Measurements from ENCODE around the gene SEMA5A.
A peak's percentile ranks its signal among the peaks of the same experiment; 100 is the strongest.

SEMA5A gene

GRCh38 chr5:9533096-9533495, 12.8 kb downstream of the SEMA5A start:
- FAIRE-seq (no peak), DNase-seq (ENCODE audit: insufficient read length) (no peak)
- TF ChIP-seq TAF1 (IDR thresholded peaks at IDR 0.05; ENCODE audit: borderline replicate concordance, low read depth, low read length), result no peak
- TF ChIP-seq POLR2A (IDR thresholded peaks at IDR 0.05; ENCODE audit: low read depth, low read length), result no peak
- TF ChIP-seq POLR2AphosphoS5 (IDR thresholded peaks at IDR 0.05; ENCODE audit: low read depth, low read length), result no peak

- FAIRE-seq (no peak), DNase-seq (ENCODE audit: insufficient read length) (no peak)
- no peak for TF ChIP-seq POLR2A (IDR thresholded peaks at IDR 0.05; ENCODE audit: low read depth, low read length)
- TF ChIP-seq TAF1 (IDR thresholded peaks at IDR 0.05; ENCODE audit: borderline replicate concordance, low read depth, low read length), result no peak
- no peak for TF ChIP-seq POLR2AphosphoS5 (IDR thresholded peaks at IDR 0.05; ENCODE audit: low read depth, low read length)
These were observed 16.4 kb downstream of the SEMA5A start for GRCh38 chr5:9529513-9529912.

GRCh38 chr5:9529041-9529480, 16.8 kb downstream of the SEMA5A start:
- FAIRE-seq, result peak; percentile 21
- no peak for DNase-seq (ENCODE audit: insufficient read length)
- TF ChIP-seq TAF1 (IDR thresholded peaks at IDR 0.05; ENCODE audit: borderline replicate concordance, low read depth, low read length) (no peak), POLR2A (IDR thresholded peaks at IDR 0.05; ENCODE audit: low read depth, low read length) (no peak), POLR2AphosphoS5 (IDR thresholded peaks at IDR 0.05; ENCODE audit: low read depth, low read length) (no peak)

DNA sequence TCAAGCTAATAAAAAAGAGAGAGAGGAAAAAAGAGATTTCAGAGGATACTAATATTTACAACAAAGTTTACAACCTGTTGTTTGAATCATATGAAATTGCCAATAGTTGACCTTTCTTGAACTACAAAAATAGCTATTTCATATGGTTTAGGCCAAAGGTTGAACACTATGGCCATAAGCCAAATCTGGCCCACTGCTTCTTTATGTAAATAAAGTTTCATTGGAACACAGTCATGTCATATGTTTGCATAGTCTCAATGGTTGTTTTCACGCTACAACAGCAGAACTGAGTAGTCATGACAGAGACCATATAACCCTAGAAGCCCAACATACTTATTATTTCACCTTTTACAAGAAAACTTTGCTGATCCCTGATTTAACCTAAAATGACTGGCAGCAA, 20.9 kb downstream of the SEMA5A start:
- no peak for FAIRE-seq
- TF ChIP-seq TAF1 (IDR thresholded peaks at IDR 0.05; ENCODE audit: borderline replicate concordance, low read depth, low read length), result no peak
- no peak for TF ChIP-seq POLR2A (IDR thresholded peaks at IDR 0.05; ENCODE audit: low read depth, low read length)
- no peak for TF ChIP-seq POLR2AphosphoS5 (IDR thresholded peaks at IDR 0.05; ENCODE audit: low read depth, low read length)
- DNase-seq (ENCODE audit: insufficient read length), result no peak

DNA sequence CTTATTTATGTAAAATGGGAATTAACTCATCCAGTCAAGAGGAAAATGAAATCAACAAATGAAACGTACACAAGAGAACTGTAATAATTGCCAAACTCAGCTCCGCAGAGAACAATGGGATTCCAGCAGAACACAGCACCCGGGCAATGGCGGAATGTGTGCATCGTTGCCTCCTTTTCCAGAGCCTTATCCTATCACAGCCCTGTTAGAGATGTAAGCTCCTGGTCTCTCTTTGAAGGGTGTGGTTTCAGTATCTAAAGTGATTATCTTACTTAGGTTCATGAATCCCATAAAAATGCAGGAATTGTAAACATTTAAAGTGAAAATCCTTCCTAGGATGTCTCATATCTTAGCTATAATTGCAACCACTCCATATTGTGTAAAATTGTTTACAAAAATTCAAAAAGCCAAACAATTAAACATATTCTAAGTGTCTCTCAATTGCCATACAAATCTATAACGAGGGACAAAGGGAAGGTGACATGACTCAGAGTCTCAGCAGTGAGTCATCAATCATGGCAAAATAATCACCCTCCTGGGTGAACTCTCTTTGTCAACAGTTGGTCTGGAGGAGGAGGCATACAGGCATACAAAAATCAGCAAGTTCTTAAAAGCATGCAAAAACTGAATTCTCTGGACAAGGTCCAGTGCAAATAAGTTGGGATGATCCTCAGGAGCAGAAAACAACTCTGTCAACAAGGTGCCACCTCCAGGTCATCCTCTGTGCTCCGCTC, 22.6 kb downstream of the SEMA5A start:
- DNase-seq (ENCODE audit: insufficient read length), result no peak
- TF ChIP-seq POLR2A (IDR thresholded peaks at IDR 0.05; ENCODE audit: low read depth, low read length) (no peak), POLR2AphosphoS5 (IDR thresholded peaks at IDR 0.05; ENCODE audit: low read depth, low read length) (no peak), TAF1 (IDR thresholded peaks at IDR 0.05; ENCODE audit: borderline replicate concordance, low read depth, low read length) (no peak)
- FAIRE-seq, result no peak

DNA sequence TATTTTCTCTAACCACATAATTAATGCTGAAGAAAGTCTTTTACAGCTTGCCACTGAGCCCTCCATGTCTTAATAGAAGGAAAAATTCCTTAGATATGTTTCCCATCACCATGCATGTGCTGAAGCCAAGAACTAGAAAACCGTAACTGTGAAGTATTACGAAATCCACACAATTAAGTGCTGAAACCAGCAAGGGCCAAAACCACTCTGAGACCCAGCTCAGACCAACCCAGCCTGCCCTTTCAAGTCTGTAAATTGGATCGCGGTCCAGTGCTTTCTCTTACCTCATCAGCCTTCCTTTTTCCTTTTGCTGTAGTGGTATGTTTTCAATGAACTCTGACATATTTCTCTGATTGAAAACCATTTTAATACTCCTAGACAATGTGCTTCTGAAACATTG, 26.3 kb downstream of the SEMA5A start:
- TF ChIP-seq POLR2A (IDR thresholded peaks at IDR 0.05; ENCODE audit: low read depth, low read length) (no peak), POLR2AphosphoS5 (IDR thresholded peaks at IDR 0.05; ENCODE audit: low read depth, low read length) (no peak), TAF1 (IDR thresholded peaks at IDR 0.05; ENCODE audit: borderline replicate concordance, low read depth, low read length) (no peak)
- no peak for FAIRE-seq

GRCh38 chr5:9516591-9516990, 29.3 kb downstream of the SEMA5A start:
- DNase-seq (ENCODE audit: insufficient read length) (no peak), FAIRE-seq (no peak)
- TF ChIP-seq POLR2AphosphoS5 (IDR thresholded peaks at IDR 0.05; ENCODE audit: low read depth, low read length) (no peak), POLR2A (IDR thresholded peaks at IDR 0.05; ENCODE audit: low read depth, low read length) (no peak), TAF1 (IDR thresholded peaks at IDR 0.05; ENCODE audit: borderline replicate concordance, low read depth, low read length) (no peak)

More for the DNA sequence above, 26.3 kb downstream of the SEMA5A start:
- DNase-seq (ENCODE audit: insufficient read length), result no peak

- DNase-seq (ENCODE audit: insufficient read length) (no peak), FAIRE-seq (no peak)
- TF ChIP-seq TAF1 (IDR thresholded peaks at IDR 0.05; ENCODE audit: borderline replicate concordance, low read depth, low read length), result no peak
- TF ChIP-seq POLR2AphosphoS5 (IDR thresholded peaks at IDR 0.05; ENCODE audit: low read depth, low read length), result no peak
- no peak for TF ChIP-seq POLR2A (IDR thresholded peaks at IDR 0.05; ENCODE audit: low read depth, low read length)
These were observed 30.4 kb downstream of the SEMA5A start for GRCh38 chr5:9515436-9515835.

GRCh38 chr5:9514968-9515367, 30.9 kb downstream of the SEMA5A start:
- DNase-seq (ENCODE audit: insufficient read length) (no peak), FAIRE-seq (no peak)
- no peak for TF ChIP-seq POLR2AphosphoS5 (IDR thresholded peaks at IDR 0.05; ENCODE audit: low read depth, low read length)
- no peak for TF ChIP-seq POLR2A (IDR thresholded peaks at IDR 0.05; ENCODE audit: low read depth, low read length)

- peak; percentile 56 for FAIRE-seq
- TF ChIP-seq POLR2AphosphoS5 (IDR thresholded peaks at IDR 0.05; ENCODE audit: low read depth, low read length), result no peak
- no peak for TF ChIP-seq POLR2A (IDR thresholded peaks at IDR 0.05; ENCODE audit: low read depth, low read length)
- no peak for TF ChIP-seq TAF1 (IDR thresholded peaks at IDR 0.05; ENCODE audit: borderline replicate concordance, low read depth, low read length)
- DNase-seq (ENCODE audit: insufficient read length), result no peak
These were observed 32.0 kb downstream of the SEMA5A start for GRCh38 chr5:9513827-9514226.

DNA sequence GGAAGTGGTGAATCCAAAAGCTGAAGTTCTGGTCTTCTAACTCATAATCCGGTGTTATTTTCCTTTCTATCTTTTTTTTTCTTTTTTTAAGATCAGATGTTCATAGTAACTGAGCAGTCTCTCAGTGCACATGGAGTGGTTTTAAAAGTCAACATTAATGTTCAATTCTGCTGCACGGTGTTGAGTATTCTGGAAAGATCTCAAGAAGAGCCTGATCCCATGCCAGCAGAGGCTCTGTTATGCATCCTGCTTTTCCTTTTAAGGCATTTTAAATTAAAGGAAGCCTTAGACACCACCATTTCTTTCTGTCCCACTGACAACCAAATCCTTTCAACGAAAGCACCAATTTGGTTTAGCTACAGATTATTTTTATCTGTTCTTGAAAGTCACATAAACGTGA, 33.4 kb downstream of the SEMA5A start:
- TF ChIP-seq POLR2A (IDR thresholded peaks at IDR 0.05; ENCODE audit: low read depth, low read length), result no peak
- TF ChIP-seq POLR2AphosphoS5 (IDR thresholded peaks at IDR 0.05; ENCODE audit: low read depth, low read length), result no peak
- no peak for TF ChIP-seq TAF1 (IDR thresholded peaks at IDR 0.05; ENCODE audit: borderline replicate concordance, low read depth, low read length)
- FAIRE-seq (no peak), DNase-seq (ENCODE audit: insufficient read length) (no peak)

DNA sequence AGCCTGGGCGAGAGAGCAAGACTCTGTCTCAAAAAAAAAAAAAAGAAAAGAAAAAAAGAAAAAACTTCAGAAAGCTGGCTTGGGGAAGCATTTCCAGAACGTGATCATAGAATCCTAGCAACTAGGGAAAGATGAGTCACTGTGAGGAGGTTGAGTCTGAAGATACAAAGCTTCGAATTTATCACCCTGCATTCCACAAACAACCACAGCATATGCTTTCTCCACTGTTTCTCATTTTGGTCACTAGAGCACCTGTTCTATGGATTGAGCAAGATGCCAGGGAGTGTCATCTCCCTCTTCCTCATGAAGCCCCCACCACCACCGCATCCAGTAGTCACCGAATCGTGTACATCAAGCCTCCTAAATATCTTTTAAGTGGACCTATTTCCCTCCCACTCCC, 37.9 kb downstream of the SEMA5A start:
- no peak for FAIRE-seq
- TF ChIP-seq POLR2A (IDR thresholded peaks at IDR 0.05; ENCODE audit: low read depth, low read length) (no peak), POLR2AphosphoS5 (IDR thresholded peaks at IDR 0.05; ENCODE audit: low read depth, low read length) (no peak), TAF1 (IDR thresholded peaks at IDR 0.05; ENCODE audit: borderline replicate concordance, low read depth, low read length) (no peak)
- DNase-seq (ENCODE audit: insufficient read length), result no peak

All from GM12892 (cell line).